HuH-7.5 (cell line): ENCODE data around the gene DLGAP4.

ENCODE experiments used
- DNase-seq: peaks from one replicate; pipeline ENCODE4 v3.0.0; 2011; ENCODE audit warnings: low spot score

DLGAP4 gene

GRCh38 chr20:36478137-36478905, 172.2 kb downstream of the DLGAP4 start:
- DNase-seq: no peak

GRCh38 chr20:36479938-36480337, 173.8 kb downstream of the DLGAP4 start:
- DNase-seq: no peak

- no peak for DNase-seq
Measured at GRCh38 chr20:36480456-36481048, 174.4 kb downstream of the DLGAP4 start.

GRCh38 chr20:36481380-36482043, 175.4 kb downstream of the DLGAP4 start:
- no peak for DNase-seq

- no peak for DNase-seq
Measured at GRCh38 chr20:36482044-36482473, 175.9 kb downstream of the DLGAP4 start.

- DNase-seq: no peak
Measured at GRCh38 chr20:36483209-36483918, 177.2 kb downstream of the DLGAP4 start.

GRCh38 chr20:36483919-36484808, 178.0 kb downstream of the DLGAP4 start:
- no peak for DNase-seq

- DNase-seq: no peak
Measured at GRCh38 chr20:36485286-36485685, 179.1 kb downstream of the DLGAP4 start.

GRCh38 chr20:36487069-36487468, 180.9 kb downstream of the DLGAP4 start:
- DNase-seq: no peak

GRCh38 chr20:36490191-36490590, 184.1 kb downstream of the DLGAP4 start:
- no peak for DNase-seq

- no peak for DNase-seq
Measured at GRCh38 chr20:36491901-36492617, 185.9 kb downstream of the DLGAP4 start.

GRCh38 chr20:36493051-36493800, 187.1 kb downstream of the DLGAP4 start:
- peak; percentile 44 for DNase-seq

GRCh38 chr20:36493801-36494114, 187.6 kb downstream of the DLGAP4 start:
- no peak for DNase-seq

GRCh38 chr20:36496707-36497669, 190.8 kb downstream of the DLGAP4 start:
- DNase-seq: no peak

- no peak for DNase-seq
Measured at GRCh38 chr20:36497856-36498255, 191.7 kb downstream of the DLGAP4 start.

- DNase-seq: no peak
Measured at GRCh38 chr20:36498386-36499179, 192.4 kb downstream of the DLGAP4 start.

- DNase-seq: no peak
Measured at GRCh38 chr20:36499211-36499610, 193.1 kb downstream of the DLGAP4 start.
